ENCODE results near the gene ATXN2. TPM values are rescaled to one million over a fixed set of nuclear protein-coding genes. Genes with fewer than 3 reads are reported as not detected.

ATXN2 gene
- total and polyA plus RNA-seq, 2 experiments from 2014 or later, result 19.2 to 56.4 TPM

DNA sequence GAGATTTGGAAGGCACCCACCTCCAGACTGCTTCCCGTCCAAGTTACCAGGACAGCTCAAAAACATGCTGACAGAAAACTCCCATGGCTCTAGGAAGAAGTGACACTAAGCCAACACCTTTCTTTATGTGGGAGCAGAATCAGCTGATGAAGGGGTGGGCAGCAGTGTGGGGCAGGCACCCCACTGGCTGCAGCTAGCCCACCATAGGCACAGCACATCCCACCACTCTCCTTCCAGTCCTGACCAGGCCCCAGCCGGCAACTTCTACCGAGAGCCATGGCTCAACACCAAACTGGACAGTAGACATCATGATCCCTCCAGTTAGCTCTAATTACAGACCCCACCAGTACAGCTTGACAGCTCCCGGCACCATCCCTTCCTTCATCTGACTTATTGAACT, 148.4 kb downstream of the ATXN2 start:
- WGBS, 2 experiments (ENCODE audit: low coverage in 1 of 2, low lambda C conversion rate in 2 of 2, missing lambda C conversion rate in 2 of 2), result 92 to 99% methylated on average over 4 of the region's 4 CpGs
- Histone ChIP-seq H3K9ac (no peak overlapping the region), H4K20me1 (ENCODE audit: insufficient read depth) (0 out of 2 replicates have a peak, but pooled peaks cover 3% of the 10 kb centered on the region), H3K36me3 (ENCODE audit: low read depth) (peaks cover 56% of the 10 kb centered on the region), H3K27me3 (replicated peaks; ENCODE audit: insufficient read depth) (no peaks in the 10 kb centered on the region), H3K4me2 (ENCODE audit: unreplicated experiment) (no peak overlapping the region), H3F3A (ENCODE audit: insufficient read depth) (peaks cover 91% of the 10 kb centered on the region), H3K9me3 (ENCODE audit: low read depth) (no peaks in the 10 kb centered on the region), H3K4me3 (no peak overlapping the region), H3K9me2 (ENCODE audit: insufficient read depth) (no peaks in the 10 kb centered on the region), H3K27ac (peak overlapping the region; percentile 27; the same call in 1 of the 2 replicates), H3K4me1 (ENCODE audit: insufficient read depth) (peaks cover 11% of the 10 kb centered on the region; the same call in 1 of the 2 replicates), H3K79me2 (ENCODE audit: insufficient read depth) (peaks cover 44% of the 10 kb centered on the region), H2AFZ (no peak overlapping the region)
- TF ChIP-seq EZH2phosphoT487 (IDR thresholded peaks at IDR 0.05; ENCODE audit: insufficient read depth, low read depth), result no peak
- TF ChIP-seq EZH2 (IDR thresholded peaks at IDR 0.05; ENCODE audit: insufficient read depth, poor library complexity, severe bottlenecking), result no peak
- in situ Hi-C loops (cut with MboI), result no loop called here
- no peak for DNase-seq

DNA sequence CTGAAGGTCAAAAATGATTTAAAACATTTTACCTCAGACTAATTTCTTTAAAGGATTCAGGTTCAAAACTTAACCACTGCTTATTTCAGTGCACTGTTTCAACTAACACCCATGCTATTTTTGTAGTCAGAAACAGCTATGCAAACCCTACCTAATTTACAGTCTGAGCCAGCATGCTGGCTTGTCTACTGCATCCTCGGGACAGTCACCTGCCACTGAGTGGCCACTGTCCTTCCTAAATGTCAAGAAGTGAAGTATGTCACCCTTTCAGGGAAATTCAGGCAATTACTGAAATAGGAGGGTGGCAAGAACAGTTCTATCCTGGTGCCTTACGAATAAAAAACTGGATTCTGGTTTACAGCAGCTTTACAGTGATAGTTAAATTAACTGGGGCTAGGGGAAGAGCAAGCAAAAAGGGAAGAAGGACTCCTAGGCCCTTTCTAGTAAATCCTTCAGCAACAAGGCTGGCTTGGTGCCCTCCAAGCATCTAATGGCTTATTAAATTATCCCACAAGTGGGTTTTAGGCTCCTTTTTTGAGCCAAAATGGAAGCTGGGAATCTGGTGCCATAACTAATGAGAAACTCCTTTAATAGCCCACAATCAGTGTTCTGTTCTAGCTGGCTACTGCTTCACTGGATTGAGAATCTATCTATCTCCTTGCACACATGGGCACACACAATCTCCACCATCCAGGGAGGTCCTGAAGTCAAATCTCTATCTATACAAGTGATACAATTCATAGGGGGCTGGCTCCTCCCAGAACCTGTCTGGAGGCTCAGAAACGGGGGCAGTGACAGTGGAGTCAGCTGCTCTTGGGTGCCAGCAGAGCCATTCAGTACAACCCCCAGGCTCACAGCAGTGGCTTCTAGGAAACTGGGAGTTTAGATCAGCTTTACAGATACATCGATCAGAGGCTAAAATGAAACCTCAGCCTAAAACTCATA, 150.0 kb downstream of the ATXN2 start:
- Histone ChIP-seq H3K4me3 (no peak overlapping the region), H3K9me3 (ENCODE audit: low read depth) (no peaks in the 10 kb centered on the region), H4K20me1 (ENCODE audit: insufficient read depth) (peaks cover 3% of the 10 kb centered on the region; the same call in 1 of the 2 replicates), H3K79me2 (ENCODE audit: insufficient read depth) (peaks cover 49% of the 10 kb centered on the region), H3F3A (ENCODE audit: insufficient read depth) (peaks cover 91% of the 10 kb centered on the region), H3K4me1 (ENCODE audit: insufficient read depth) (peaks cover 7% of the 10 kb centered on the region), H3K4me2 (ENCODE audit: unreplicated experiment) (no peak overlapping the region), H3K27ac (peak overlapping the region; percentile 30), H3K27me3 (replicated peaks; ENCODE audit: insufficient read depth) (no peaks in the 10 kb centered on the region), H3K36me3 (ENCODE audit: low read depth) (peaks cover 45% of the 10 kb centered on the region), H3K9ac (0 out of 2 replicates have a peak overlapping the region, but pooled peaks have one; percentile 31), H3K9me2 (ENCODE audit: insufficient read depth) (no peaks in the 10 kb centered on the region), H2AFZ (no peak overlapping the region)
- TF ChIP-seq EZH2phosphoT487 (IDR thresholded peaks at IDR 0.05; ENCODE audit: insufficient read depth, low read depth) (no peak), EZH2 (IDR thresholded peaks at IDR 0.05; ENCODE audit: insufficient read depth, poor library complexity, severe bottlenecking) (no peak)
- no peak for DNase-seq
- in situ Hi-C loops (cut with MboI), result no loop called here
- 66 to 72% methylated on average over 4 of the region's 4 CpGs for WGBS, 2 experiments (ENCODE audit: low coverage in 1 of 2, low lambda C conversion rate in 2 of 2, missing lambda C conversion rate in 2 of 2)

DNA sequence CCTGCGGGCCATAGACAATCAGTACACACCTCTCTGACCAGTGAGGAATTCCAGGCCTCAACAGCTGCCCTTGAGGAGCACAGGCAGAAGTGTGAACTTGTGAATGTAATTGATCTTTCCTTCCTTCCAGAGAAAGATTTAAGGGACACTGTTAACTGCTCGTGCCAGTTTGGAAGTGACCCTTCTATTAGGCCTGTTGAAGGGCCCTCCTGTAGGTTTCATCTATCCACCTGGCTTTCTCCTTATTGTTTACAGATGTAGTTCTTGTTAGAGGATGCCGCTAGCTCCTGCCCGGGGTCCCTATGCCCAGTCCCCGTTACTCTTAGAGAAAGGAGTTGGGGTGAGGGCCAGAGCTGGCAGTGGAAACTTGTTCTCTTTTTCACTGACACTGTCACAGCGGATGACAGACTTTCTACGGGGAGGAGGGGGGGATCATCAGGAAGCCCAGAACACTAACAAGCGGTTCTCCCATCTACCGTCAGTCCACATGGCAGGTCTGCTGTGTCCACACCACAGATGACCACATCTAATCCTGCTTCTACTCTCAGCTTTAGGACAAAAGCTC, 150.8 kb downstream of the ATXN2 start:
- no peaks in the 10 kb centered on the region for H3K9me3 ChIP-seq (ENCODE audit: low read depth)
- 0 out of 2 replicates have a peak overlapping the region, but pooled peaks have one; percentile 30 for H3K27ac ChIP-seq

GRCh38 chr12:111447571-111448265, 151.4 kb downstream of the ATXN2 start:
- no peak overlapping the region for H3K9ac ChIP-seq
- no peaks in the 10 kb centered on the region for H3K27me3 ChIP-seq (replicated peaks; ENCODE audit: insufficient read depth)
- H3K4me3 ChIP-seq, result no peak overlapping the region
- in situ Hi-C loops (cut with MboI), result no loop called here
- peaks cover 96% of the 10 kb centered on the region for H3F3A ChIP-seq (ENCODE audit: insufficient read depth)
- DNase-seq, result no peak
- H3K36me3 ChIP-seq (ENCODE audit: low read depth), result peaks cover 44% of the 10 kb centered on the region
- H3K9me3 ChIP-seq (ENCODE audit: low read depth), result no peaks in the 10 kb centered on the region
- H3K79me2 ChIP-seq (ENCODE audit: insufficient read depth), result peaks cover 63% of the 10 kb centered on the region
- 89% methylated on average over 21 to 28 of the region's 28 CpGs for WGBS, 2 experiments (ENCODE audit: low coverage in 1 of 2, low lambda C conversion rate in 2 of 2, missing lambda C conversion rate in 2 of 2)
- no peaks in the 10 kb centered on the region for H3K9me2 ChIP-seq (ENCODE audit: insufficient read depth)
- no peak overlapping the region for H2AFZ ChIP-seq
- peaks cover 3% of the 10 kb centered on the region; the same call in 1 of the 2 replicates for H4K20me1 ChIP-seq (ENCODE audit: insufficient read depth)
- TF ChIP-seq EZH2phosphoT487 (IDR thresholded peaks at IDR 0.05; ENCODE audit: insufficient read depth, low read depth) (no peak), EZH2 (IDR thresholded peaks at IDR 0.05; ENCODE audit: insufficient read depth, poor library complexity, severe bottlenecking) (no peak)
- peaks cover 19% of the 10 kb centered on the region for H3K4me1 ChIP-seq (ENCODE audit: insufficient read depth)
- no peak overlapping the region for H3K4me2 ChIP-seq (ENCODE audit: unreplicated experiment)
- H3K27ac ChIP-seq, result 0 out of 2 replicates have a peak overlapping the region, but pooled peaks have one; percentile 30

More for the DNA sequence above, 150.8 kb downstream of the ATXN2 start:
- no peaks in the 10 kb centered on the region for H3K27me3 ChIP-seq (replicated peaks; ENCODE audit: insufficient read depth)
- H2AFZ ChIP-seq, result no peak overlapping the region
- peaks cover 94% of the 10 kb centered on the region for H3F3A ChIP-seq (ENCODE audit: insufficient read depth)
- H3K4me2 ChIP-seq (ENCODE audit: unreplicated experiment), result no peak overlapping the region
- no peak overlapping the region for H3K4me3 ChIP-seq
- no peak for DNase-seq
- H3K4me1 ChIP-seq (ENCODE audit: insufficient read depth), result peaks cover 15% of the 10 kb centered on the region
- H4K20me1 ChIP-seq (ENCODE audit: insufficient read depth), result peaks cover 3% of the 10 kb centered on the region; the same call in 1 of the 2 replicates
- H3K9me2 ChIP-seq (ENCODE audit: insufficient read depth), result no peaks in the 10 kb centered on the region
- H3K79me2 ChIP-seq (ENCODE audit: insufficient read depth), result peaks cover 56% of the 10 kb centered on the region
- TF ChIP-seq EZH2 (IDR thresholded peaks at IDR 0.05; ENCODE audit: insufficient read depth, poor library complexity, severe bottlenecking) (no peak), EZH2phosphoT487 (IDR thresholded peaks at IDR 0.05; ENCODE audit: insufficient read depth, low read depth) (no peak)
- H3K36me3 ChIP-seq (ENCODE audit: low read depth), result peaks cover 47% of the 10 kb centered on the region
- in situ Hi-C loops (cut with MboI), result no loop called here
- 71 to 77% methylated on average over 9 of the region's 9 CpGs for WGBS, 2 experiments (ENCODE audit: low coverage in 1 of 2, low lambda C conversion rate in 2 of 2, missing lambda C conversion rate in 2 of 2)
- H3K9ac ChIP-seq, result no peak overlapping the region
